Lung (tissue), 12 donors: ENCODE measurements around the gene STAG1. TPM values are rescaled to one million over a fixed set of nuclear protein-coding genes. Genes with fewer than 3 reads are reported as not detected.
A peak's percentile ranks its signal among the peaks of the same experiment; 100 is the strongest.

Experiments
- ATAC-seq: fragments of 200-7000 bp; cut with Tn5 transposase; one replicate; pipeline ENCODE4 v1.9.1; 2020; ENCODE audit warnings: moderate number of reproducible peaks; ENCODE audit not compliant: insufficient read depth, low FRiP score
- DNase-seq, 3 donors: peaks; one replicate each; pipeline ENCODE4 v3.0.0-alpha.2; 2013 to 2017
- H3K27ac ChIP-seq, 2 donors: one replicate each; pipeline ENCODE4 v1.5.1; 2013; ENCODE audit warnings: mild to moderate bottlenecking in 2 of 2, moderate library complexity in 2 of 2, control low read depth in 1 of 2, inconsistent platforms in 1 of 2, low read depth in 1 of 2, low read length in 1 of 2
- H3K27me3 ChIP-seq, 3 donors: one replicate each; pipeline ENCODE4 v1.5.1; 2013; ENCODE audit warnings: low read length in 2 of 3; ENCODE audit not compliant: control insufficient read depth in 3 of 3, insufficient read depth in 3 of 3
- H3K36me3 ChIP-seq, 4 donors: one replicate each; pipeline ENCODE4 v1.5.1; 2013; ENCODE audit warnings: low read length in 4 of 4, mild to moderate bottlenecking in 1 of 4, moderate library complexity in 1 of 4; ENCODE audit not compliant: control insufficient read depth in 4 of 4, insufficient read depth in 4 of 4
- H3K4me1 ChIP-seq, 5 donors: one replicate each; pipeline ENCODE4 v1.5.1; 2013; ENCODE audit warnings: low read length in 5 of 5, mild to moderate bottlenecking in 2 of 5, moderate library complexity in 1 of 5; ENCODE audit not compliant: control insufficient read depth in 5 of 5, insufficient read depth in 5 of 5
- H3K4me3 ChIP-seq: one replicate; pipeline ENCODE4 v1.5.1; 2013; ENCODE audit warnings: mild to moderate bottlenecking, control low read depth, moderate library complexity
- H3K9ac ChIP-seq, 2 donors: one replicate each; pipeline ENCODE4 v1.5.1; 2013; ENCODE audit warnings: low read length in 2 of 2, control low read depth in 1 of 2; ENCODE audit not compliant: insufficient read depth in 1 of 2
- H3K9me3 ChIP-seq, 4 donors: one replicate each; pipeline ENCODE4 v1.5.1; 2013; ENCODE audit warnings: low read length in 3 of 4, mild to moderate bottlenecking in 1 of 4, moderate library complexity in 1 of 4; ENCODE audit not compliant: control insufficient read depth in 4 of 4, insufficient read depth in 3 of 4
- WGBS, 2 donors: extraction: QIAGEN DNeasy Blood & Tissue Kit; methylation state at CpG; one replicate each; pipeline ENCODE4 v1.1.7; 2013; 5-methylcytosine and 5-hydroxymethylcytosine counted together
- polyA plus RNA-seq, 2 donors: library from polyadenylated mRNA; stranded (reverse); fragments of 200-250 nt; gene quantifications; one replicate each; pipeline ENCODE4 v1.2.1, GENCODE V29; 2013
- total RNA-seq, 2 donors: library from RNA; depleted of rRNA in 1 of 2; stranded (reverse); fragments of >200 nt in 1 of 2; gene quantifications; one replicate each; pipeline ENCODE4 v1.2.1, GENCODE V29; 2014 to 2021
- TF ChIP-seq, protein P1 (sequence below): IDR thresholded peaks from 2 replicates; pipeline ENCODE4 v1.5.1; 2012; ENCODE audit warnings: mild to moderate bottlenecking; ENCODE audit errors: control extremely low read depth, extremely low read depth
- donor health status: control.
- donor health status: control.
- donor health status: Bipolar disorder and iron deficiency.
- donor health status: healthy.
- donor health status: DM: yes; HTN: yes; CAD: no.

Gene STAG1
- total and polyA plus RNA-seq, 4 donors = 8.1 to 90.0 (median 20.5) TPM

DNA sequence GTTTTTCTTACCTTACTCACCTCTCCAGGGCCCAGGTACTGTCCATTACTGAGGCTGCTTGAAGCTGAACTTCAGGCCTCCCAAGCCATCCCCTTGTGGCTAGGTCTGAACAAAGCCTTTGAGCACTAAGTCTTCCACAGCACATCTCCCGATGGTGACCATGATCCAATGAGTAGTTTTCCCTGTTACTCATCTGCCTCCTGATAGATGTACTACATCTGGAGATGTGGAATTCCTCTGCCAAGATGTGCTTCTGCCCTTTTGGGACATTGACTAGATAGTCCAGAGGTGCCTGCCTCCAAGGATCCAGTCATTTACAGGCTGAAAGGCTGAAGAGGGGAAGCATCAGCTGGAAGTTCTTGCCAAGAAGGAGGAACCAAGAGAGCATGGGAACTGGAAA is 37.8 kb upstream of the STAG1 start:
- TF ChIP-seq, protein P1, sequence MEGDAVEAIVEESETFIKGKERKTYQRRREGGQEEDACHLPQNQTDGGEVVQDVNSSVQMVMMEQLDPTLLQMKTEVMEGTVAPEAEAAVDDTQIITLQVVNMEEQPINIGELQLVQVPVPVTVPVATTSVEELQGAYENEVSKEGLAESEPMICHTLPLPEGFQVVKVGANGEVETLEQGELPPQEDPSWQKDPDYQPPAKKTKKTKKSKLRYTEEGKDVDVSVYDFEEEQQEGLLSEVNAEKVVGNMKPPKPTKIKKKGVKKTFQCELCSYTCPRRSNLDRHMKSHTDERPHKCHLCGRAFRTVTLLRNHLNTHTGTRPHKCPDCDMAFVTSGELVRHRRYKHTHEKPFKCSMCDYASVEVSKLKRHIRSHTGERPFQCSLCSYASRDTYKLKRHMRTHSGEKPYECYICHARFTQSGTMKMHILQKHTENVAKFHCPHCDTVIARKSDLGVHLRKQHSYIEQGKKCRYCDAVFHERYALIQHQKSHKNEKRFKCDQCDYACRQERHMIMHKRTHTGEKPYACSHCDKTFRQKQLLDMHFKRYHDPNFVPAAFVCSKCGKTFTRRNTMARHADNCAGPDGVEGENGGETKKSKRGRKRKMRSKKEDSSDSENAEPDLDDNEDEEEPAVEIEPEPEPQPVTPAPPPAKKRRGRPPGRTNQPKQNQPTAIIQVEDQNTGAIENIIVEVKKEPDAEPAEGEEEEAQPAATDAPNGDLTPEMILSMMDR = no peak
- Histone ChIP-seq H3K27me3 (no peaks in the 10 kb centered on the region), H3K4me3 (no peak overlapping the region), H3K4me1 (peaks cover 0 to 15% (median 0%) of the 10 kb centered on the region in 5 donors), H3K36me3 (no peaks in the 10 kb centered on the region), H3K27ac (no peak overlapping the region), H3K9ac (no peak overlapping the region), H3K9me3 (no peaks in the 10 kb centered on the region)
- DNase-seq (no peak), ATAC-seq (no peak)
- WGBS, 2 donors = 90 to 92% methylated on average over 1 of the region's 1 CpG

DNA sequence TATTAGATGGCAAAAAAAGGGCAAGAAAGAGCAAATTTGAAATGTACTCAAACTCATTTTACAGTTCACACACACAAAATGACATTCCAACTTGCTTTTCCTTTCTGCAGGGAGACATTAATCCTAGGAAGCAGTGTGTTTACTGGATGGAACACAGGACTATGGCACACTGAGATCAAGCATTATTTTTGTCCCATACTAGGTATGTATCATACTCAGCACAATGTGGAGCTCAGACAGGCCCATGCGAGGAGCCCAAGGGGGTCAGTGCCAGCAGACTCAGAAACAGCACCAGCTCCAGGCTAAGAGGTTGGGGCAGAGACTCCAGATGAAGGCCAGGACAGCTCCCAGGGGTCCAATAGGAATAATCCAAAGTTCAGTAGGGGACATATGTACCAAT is 36.0 kb upstream of the STAG1 start:
- peaks cover 0 to 15% (median 0%) of the 10 kb centered on the region in 5 donors for H3K4me1 ChIP-seq
- 83 to 84% methylated on average over 1 of the region's 1 CpG for WGBS, 2 donors
- no peaks in the 10 kb centered on the region for H3K27me3 ChIP-seq
- H3K9ac ChIP-seq = no peak overlapping the region
- H3K27ac ChIP-seq = no peak overlapping the region
- no peaks in the 10 kb centered on the region for H3K9me3 ChIP-seq
- DNase-seq = no peak
- TF ChIP-seq, protein P1 = no peak
- H3K4me3 ChIP-seq = no peak overlapping the region
- no peak for ATAC-seq
- H3K36me3 ChIP-seq = no peaks in the 10 kb centered on the region

DNA sequence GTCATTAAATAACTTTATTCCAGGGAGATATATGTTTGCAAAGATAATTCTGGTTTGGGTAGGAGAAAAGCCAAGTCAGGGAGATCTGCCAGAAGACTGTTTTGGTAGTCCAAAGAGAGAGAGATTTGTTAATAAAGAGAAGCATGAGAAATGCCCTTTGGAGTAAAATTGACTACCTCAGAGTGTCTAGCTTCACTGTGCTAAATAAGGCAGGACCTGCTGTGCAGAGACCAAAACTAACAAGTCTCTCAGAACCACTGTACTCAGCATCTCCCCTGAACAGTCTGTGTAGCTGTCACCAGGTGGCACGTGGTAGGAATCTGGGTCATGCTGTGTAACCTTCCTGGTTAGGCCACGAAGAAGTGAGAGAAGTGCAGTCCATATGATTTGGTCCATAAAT is 35.2 kb upstream of the STAG1 start:
- H3K4me3 ChIP-seq = no peak overlapping the region
- no peak overlapping the region for H3K9ac ChIP-seq
- no peaks in the 10 kb centered on the region for H3K36me3 ChIP-seq
- WGBS, 2 donors = 22 to 40% methylated on average over 2 of the region's 2 CpGs
- ATAC-seq = no peak
- TF ChIP-seq, protein P1 = no peak
- H3K4me1 ChIP-seq = peaks cover 0 to 15% (median 0%) of the 10 kb centered on the region in 5 donors
- peak in 2 of 3 donors; percentile 36 to 56 for DNase-seq
- peak overlapping the region in 1 of 2 donors; percentile 60 for H3K27ac ChIP-seq
- H3K27me3 ChIP-seq = no peaks in the 10 kb centered on the region
- no peaks in the 10 kb centered on the region for H3K9me3 ChIP-seq

DNA sequence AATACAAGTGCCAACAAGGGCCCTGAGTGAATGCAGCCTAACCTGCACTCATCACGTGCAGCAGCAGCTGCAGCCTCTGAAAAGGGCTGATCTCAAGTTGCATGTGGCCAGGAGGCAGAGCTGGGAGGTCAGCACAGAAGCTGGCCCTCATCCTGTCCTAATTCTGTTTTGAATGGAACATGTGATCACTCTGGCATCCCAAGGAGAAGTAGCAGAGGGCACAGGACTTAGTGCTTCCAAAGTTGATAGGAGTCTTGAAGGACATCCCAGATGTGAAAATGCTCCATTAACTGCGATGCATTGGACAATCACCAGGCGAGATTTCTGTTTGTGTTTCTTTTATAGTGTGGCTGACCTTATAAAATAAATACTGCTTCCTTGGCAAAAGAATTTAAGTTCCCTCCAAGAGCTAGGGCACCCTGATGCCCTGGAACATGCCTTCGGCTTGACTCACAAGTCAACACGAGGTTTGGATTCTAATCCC is 31.6 kb upstream of the STAG1 start:
- Histone ChIP-seq H3K36me3 (no peaks in the 10 kb centered on the region), H3K9ac (no peak overlapping the region), H3K4me3 (no peak overlapping the region), H3K9me3 (no peaks in the 10 kb centered on the region), H3K27me3 (no peaks in the 10 kb centered on the region), H3K4me1 (peaks cover 0 to 22% (median 0%) of the 10 kb centered on the region in 5 donors), H3K27ac (no peak overlapping the region)
- ATAC-seq (no peak), DNase-seq (peak in 2 of 3 donors; percentile 11 to 19)
- 66 to 84% methylated on average over 5 of the region's 5 CpGs for WGBS, 2 donors
- TF ChIP-seq, protein P1 = no peak
